OCI-LY1 (cell line): ENCODE measurements around the gene NUDC.

Source experiments
- CTCF ChIP-seq: fragments of 200-600 bp; sonication (generic), shearing (Covaris generic); IDR thresholded peaks from 2 replicates; pipeline ENCODE4 v1.5.1; 2017; ENCODE audit warnings: mild to moderate bottlenecking, antibody characterized with exemption, low read length, moderate library complexity, mixed read lengths
- EZH2 ChIP-seq: fragments of 200-600 bp; sonication (generic), shearing (Covaris generic); IDR thresholded peaks from 2 replicates; pipeline ENCODE4 v1.8.0; 2017; ENCODE audit warnings: borderline replicate concordance, mixed run types, mild to moderate bottlenecking, antibody characterized with exemption, low read length, moderate library complexity, mixed read lengths

DNA sequence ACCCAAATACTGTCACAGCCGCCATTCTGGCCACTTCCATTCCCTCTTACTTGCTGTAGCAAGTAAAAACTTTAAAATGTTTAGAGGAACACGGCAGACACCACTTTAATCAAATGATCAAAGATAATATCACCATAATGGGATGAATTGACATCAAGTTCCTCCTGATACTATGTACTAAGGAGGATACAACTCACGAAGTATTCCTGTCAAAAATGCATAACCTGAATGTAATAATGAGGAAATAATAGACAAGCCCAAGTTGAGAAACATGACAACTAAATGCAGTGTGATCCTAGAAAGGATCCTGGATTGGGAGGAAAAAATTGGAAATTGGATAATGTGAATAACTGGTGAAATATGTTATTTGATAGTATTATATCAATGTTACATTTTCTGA, 34.8 kb downstream of the NUDC start:
- TF ChIP-seq CTCF (no peak), EZH2 (no peak)
